Gastrocnemius medialis (tissue), 4 donors: ENCODE data around the gene TMEM132C. TPM values are rescaled to one million over a fixed set of nuclear protein-coding genes. Genes with fewer than 3 reads are reported as not detected.

Source experiments
- ATAC-seq, 2 donors: fragments of 150-250 bp; one replicate each; pipeline ENCODE4 v1.9.1; 2016
- DNase-seq, 2 donors: peaks; one replicate each; pipeline ENCODE4 v3.0.0-alpha.2; 2019
- H3K27ac ChIP-seq, 4 donors: fragments of 200-600 bp; sonication (generic); 1 replicate in 1 of 4; 2 replicates in 3 of 4; pipeline ENCODE4 v1.5.1; 2016 to 2018; ENCODE audit warnings: mild to moderate bottlenecking in 2 of 4, moderate library complexity in 1 of 4
- H3K27me3 ChIP-seq, 3 donors: fragments of 200-600 bp; sonication (generic) in 2 of 3; 1 replicate in 1 of 3; 2 replicates in 2 of 3; pipeline versions ENCODE4 v1.5.1 to v1.6.0; 2016 to 2019; ENCODE audit warnings: mild to moderate bottlenecking in 1 of 3, moderate library complexity in 1 of 3
- H3K36me3 ChIP-seq, 2 donors: fragments of 200-600 bp; sonication (generic) in 1 of 2; one replicate each; pipeline ENCODE4 v1.5.1; 2017 to 2018
- H3K4me1 ChIP-seq, 2 donors: fragments of 200-600 bp; sonication (generic) in 1 of 2; one replicate each; pipeline ENCODE4 v1.5.1; 2016 to 2017; ENCODE audit warnings: mild to moderate bottlenecking in 2 of 2
- H3K4me3 ChIP-seq, 4 donors: fragments of 200-600 bp; sonication (generic) in 3 of 4; 1 replicate in 1 of 4; 2 replicates in 3 of 4; pipeline ENCODE4 v1.5.1; 2016 to 2019; ENCODE audit warnings: mild to moderate bottlenecking in 2 of 4
- H3K9me3 ChIP-seq, 3 donors: fragments of 200-600 bp; sonication (generic) in 2 of 3; 1 replicate in 1 of 3; 2 replicates in 2 of 3; pipeline ENCODE4 v1.5.1; 2016 to 2019
- POLR2A ChIP-seq, 2 donors: fragments of 450-650 bp; IDR thresholded peaks; one replicate each; pipeline ENCODE4 v1.6.1; 2017; ENCODE audit warnings: antibody characterized with exemption in 2 of 2, mild to moderate bottlenecking in 2 of 2, moderate library complexity in 2 of 2
- in situ Hi-C, 4 donors: fragments of 200-750 bp; cut with MboI; loops; one replicate each; pipeline versions ENCODE4 v1.15.0 to v1.8.0; 2017; ENCODE audit warnings: low sequenced_read_pairs in 4 of 4
- intact Hi-C: fragments of 100-400 bp; cut with DNase I; formaldehyde crosslinking; loops from one replicate; pipeline ENCODE4 v1.15.1; 2023; ENCODE audit warnings: low total_unique reads
- total RNA-seq, 4 donors: library from RNA; depleted of rRNA; stranded (reverse); fragments of >200 nt; gene quantifications; one replicate each; pipeline versions ENCODE4 v1.1.0 to v1.2.3, GENCODE V29; 2016
- TF ChIP-seq, protein P1 (sequence below), 5 experiments: fragments of 450-650 bp in 3 of 5; fragments of 200-600 bp in 2 of 5; sonication (generic) in 2 of 5; IDR thresholded peaks in 4 of 5; conservative IDR thresholded peaks in 1 of 5; 1 replicate in 4 of 5; 2 replicates in 1 of 5; pipeline ENCODE4 v1.5.1; 2016 to 2019; ENCODE audit warnings: antibody characterized with exemption in 5 of 5, mild to moderate bottlenecking in 3 of 5, moderate library complexity in 3 of 5

The TMEM132C gene
- total RNA-seq, 4 donors from 2014 or later: 0.24 to 0.82 (median 0.68) TPM

DNA sequence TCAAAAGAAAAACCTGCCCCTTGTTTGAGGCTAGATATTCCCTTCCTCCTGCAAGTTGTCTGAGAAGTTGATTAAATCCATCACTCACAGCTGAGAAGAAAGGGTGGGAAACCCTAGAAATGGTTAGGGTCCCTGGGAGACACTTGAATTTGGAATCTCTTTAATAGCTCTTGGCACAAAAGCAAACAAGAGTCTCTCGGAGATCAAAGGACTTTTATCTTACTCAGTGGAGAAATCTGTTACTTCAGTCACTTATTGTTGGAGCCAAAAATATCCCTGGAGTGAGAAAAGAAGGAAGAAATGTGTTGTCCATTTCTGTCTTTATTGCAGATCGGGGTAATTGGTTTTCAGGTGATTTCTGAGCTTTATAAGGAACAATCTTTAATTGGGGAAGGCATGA is 47.0 kb downstream of the TMEM132C start:
- H3K27me3 ChIP-seq: no peaks in the 10 kb centered on the region
- no peaks in the 10 kb centered on the region for H3K9me3 ChIP-seq
- no peaks in the 10 kb centered on the region for H3K36me3 ChIP-seq
- H3K4me3 ChIP-seq: no peak overlapping the region
- H3K4me1 ChIP-seq: no peaks in the 10 kb centered on the region
- H3K27ac ChIP-seq: no peak overlapping the region
- no peak for ATAC-seq
- DNase-seq: no peak
- intact Hi-C loops: no loop called here
- TF ChIP-seq, protein P1, sequence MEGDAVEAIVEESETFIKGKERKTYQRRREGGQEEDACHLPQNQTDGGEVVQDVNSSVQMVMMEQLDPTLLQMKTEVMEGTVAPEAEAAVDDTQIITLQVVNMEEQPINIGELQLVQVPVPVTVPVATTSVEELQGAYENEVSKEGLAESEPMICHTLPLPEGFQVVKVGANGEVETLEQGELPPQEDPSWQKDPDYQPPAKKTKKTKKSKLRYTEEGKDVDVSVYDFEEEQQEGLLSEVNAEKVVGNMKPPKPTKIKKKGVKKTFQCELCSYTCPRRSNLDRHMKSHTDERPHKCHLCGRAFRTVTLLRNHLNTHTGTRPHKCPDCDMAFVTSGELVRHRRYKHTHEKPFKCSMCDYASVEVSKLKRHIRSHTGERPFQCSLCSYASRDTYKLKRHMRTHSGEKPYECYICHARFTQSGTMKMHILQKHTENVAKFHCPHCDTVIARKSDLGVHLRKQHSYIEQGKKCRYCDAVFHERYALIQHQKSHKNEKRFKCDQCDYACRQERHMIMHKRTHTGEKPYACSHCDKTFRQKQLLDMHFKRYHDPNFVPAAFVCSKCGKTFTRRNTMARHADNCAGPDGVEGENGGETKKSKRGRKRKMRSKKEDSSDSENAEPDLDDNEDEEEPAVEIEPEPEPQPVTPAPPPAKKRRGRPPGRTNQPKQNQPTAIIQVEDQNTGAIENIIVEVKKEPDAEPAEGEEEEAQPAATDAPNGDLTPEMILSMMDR (IDR thresholded peaks at IDR 0.05 in 4 of 5, conservative IDR thresholded peaks at IDR 0.05 in 1 of 5): no peak
- no peak for TF ChIP-seq POLR2A (IDR thresholded peaks at IDR 0.05)
- in situ Hi-C loops: no loop called here

- no peak overlapping the region for H3K27ac ChIP-seq
- ATAC-seq: no peak
- H3K9me3 ChIP-seq: no peaks in the 10 kb centered on the region
- H3K36me3 ChIP-seq: no peaks in the 10 kb centered on the region
- in situ Hi-C loops (no loop called here), intact Hi-C loops (no loop called here)
- no peaks in the 10 kb centered on the region for H3K4me1 ChIP-seq
- TF ChIP-seq, protein P1 (IDR thresholded peaks at IDR 0.05 in 4 of 5, conservative IDR thresholded peaks at IDR 0.05 in 1 of 5): no peak
- no peak for TF ChIP-seq POLR2A (IDR thresholded peaks at IDR 0.05)
- no peaks in the 10 kb centered on the region for H3K27me3 ChIP-seq
- DNase-seq: no peak
- no peak overlapping the region for H3K4me3 ChIP-seq
Observed at GRCh38 chr12:128314611-128315010, 47.6 kb downstream of the TMEM132C start.

DNA sequence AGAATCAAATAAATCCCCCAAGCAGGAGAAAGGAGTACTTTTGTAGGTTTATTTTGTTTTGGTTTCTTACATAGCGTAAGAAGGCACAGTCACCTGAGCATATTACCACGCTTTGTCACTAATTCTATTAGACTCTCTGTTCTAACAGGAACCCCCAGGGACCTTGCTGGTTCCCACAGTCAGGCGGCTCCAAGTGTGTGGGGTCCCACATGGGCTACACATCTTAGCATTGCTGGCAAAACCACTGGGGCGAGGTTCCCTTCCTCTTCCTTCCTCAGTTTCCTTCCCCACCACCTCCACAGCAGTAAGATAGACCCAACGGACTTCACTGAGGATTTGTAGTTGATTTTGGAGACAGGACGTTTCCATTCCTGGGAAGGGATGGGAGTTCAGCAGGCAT is 49.1 kb downstream of the TMEM132C start:
- Histone ChIP-seq H3K27me3 (no peaks in the 10 kb centered on the region), H3K27ac (no peak overlapping the region), H3K9me3 (no peaks in the 10 kb centered on the region), H3K4me1 (no peaks in the 10 kb centered on the region), H3K36me3 (no peaks in the 10 kb centered on the region), H3K4me3 (no peak overlapping the region)
- intact Hi-C loops (no loop called here), in situ Hi-C loops (no loop called here)
- DNase-seq (no peak), ATAC-seq (no peak)
- TF ChIP-seq, protein P1 (IDR thresholded peaks at IDR 0.05 in 4 of 5, conservative IDR thresholded peaks at IDR 0.05 in 1 of 5): no peak
- TF ChIP-seq POLR2A (IDR thresholded peaks at IDR 0.05): no peak

GRCh38 chr12:128316973-128317526 is 50.1 kb downstream of the TMEM132C start:
- in situ Hi-C loops: no loop called here
- no peak for TF ChIP-seq POLR2A (IDR thresholded peaks at IDR 0.05)
- TF ChIP-seq, protein P1 (IDR thresholded peaks at IDR 0.05 in 4 of 5, conservative IDR thresholded peaks at IDR 0.05 in 1 of 5): no peak
- no peak overlapping the region for H3K27ac ChIP-seq
- peak; percentile 56 to 58 for ATAC-seq
- DNase-seq: no peak
- H3K4me3 ChIP-seq: no peak overlapping the region
- no peaks in the 10 kb centered on the region for H3K4me1 ChIP-seq
- no peaks in the 10 kb centered on the region for H3K36me3 ChIP-seq
- no peaks in the 10 kb centered on the region for H3K27me3 ChIP-seq
- no peaks in the 10 kb centered on the region for H3K9me3 ChIP-seq
- intact Hi-C loops: loop anchor here (1.0 kb wide), 1 partner anchor 26 kb away; no protein-coding TSS in a partner anchor

DNA sequence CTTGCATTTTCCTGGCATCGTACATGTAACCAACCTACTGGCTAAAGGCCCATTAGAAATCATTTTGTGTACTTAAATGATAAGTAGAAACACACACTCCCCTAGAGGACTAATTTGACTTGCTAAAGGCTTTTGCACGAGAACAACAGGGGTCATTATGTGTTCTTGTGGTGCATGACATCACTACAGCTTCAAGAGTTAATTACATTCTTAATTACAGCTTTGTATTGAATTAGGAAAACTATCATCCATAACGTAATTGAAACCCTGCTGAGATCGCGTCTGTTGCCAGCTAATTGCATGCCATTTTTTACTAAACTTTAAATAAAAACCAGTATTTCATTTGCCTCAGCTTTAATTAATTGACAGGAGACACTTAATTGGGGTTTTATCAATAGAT is 51.4 kb downstream of the TMEM132C start:
- Histone ChIP-seq H3K4me3 (no peak overlapping the region), H3K36me3 (no peaks in the 10 kb centered on the region), H3K27me3 (no peaks in the 10 kb centered on the region), H3K9me3 (no peaks in the 10 kb centered on the region), H3K27ac (no peak overlapping the region), H3K4me1 (no peaks in the 10 kb centered on the region)
- DNase-seq: no peak
- intact Hi-C loops (no loop called here), in situ Hi-C loops (no loop called here)
- TF ChIP-seq, protein P1 (IDR thresholded peaks at IDR 0.05 in 4 of 5, conservative IDR thresholded peaks at IDR 0.05 in 1 of 5): no peak
- TF ChIP-seq POLR2A (IDR thresholded peaks at IDR 0.05): no peak
- no peak for ATAC-seq
